ENCODE data around the gene NKX6-2. TPM values are rescaled to one million over a fixed set of nuclear protein-coding genes. Genes with fewer than 3 reads are reported as not detected.

NKX6-2 gene
- total RNA-seq, 1 experiment from 2014 or later: not detected

DNA sequence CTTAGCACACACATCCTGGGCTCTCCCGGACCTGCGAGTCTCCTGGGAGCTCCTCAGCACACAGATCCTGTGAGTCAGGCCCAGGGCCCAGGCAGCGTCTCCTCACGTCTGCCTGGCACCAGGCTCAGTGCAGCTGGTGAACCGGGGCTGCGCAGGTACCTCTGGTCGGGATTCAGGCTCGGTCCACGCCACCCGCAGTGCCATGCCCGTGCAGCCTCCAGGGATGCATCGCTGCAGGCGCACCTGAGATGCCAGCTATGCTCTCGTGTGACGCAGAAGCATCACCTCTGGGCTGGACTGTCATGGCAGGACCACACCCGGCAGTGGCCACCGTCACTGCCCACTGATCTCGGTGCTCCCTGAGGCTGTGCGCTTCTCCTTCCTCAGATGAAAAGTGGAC lies 52.0 kb downstream of the NKX6-2 start:
- DNase-seq (ENCODE audit: low read depth): no peak
- in situ Hi-C loops (cut with HindIII; ENCODE audit: low pct_unique_long_range_greater_than_20kb, low sequenced_read_pairs): no loop called here

Other genes starting within 250 kb of the NKX6-2 start
- gene INPP5A, start 248.4 kb downstream of the NKX6-2 start, total RNA-seq (2014; rRNA removed; shearing (Covaris generic); ENCODE audit: low replicate concordance): 21.2 and 47.5 TPM in 2 replicates
- gene CFAP46, start 156.4 kb upstream of the NKX6-2 start, total RNA-seq (2014; rRNA removed; shearing (Covaris generic); ENCODE audit: low replicate concordance): not detected in 2 replicates

Measured in Caki2 (cell line).